Endothelial cell of hepatic sinusoid (primary cell): ENCODE results near the gene RHNO1.

Experiments used
- in situ Hi-C: cut with HindIII; loops from 2 replicates; pipeline ENCODE4 v1.10.0; 2017; ENCODE audit warnings: low sequenced_read_pairs

Gene RHNO1

GRCh38 chr12:2897418-2897817 is 20.4 kb downstream of the RHNO1 start:
- in situ Hi-C loops: no loop called here

GRCh38 chr12:2900642-2901041 is 23.6 kb downstream of the RHNO1 start:
- in situ Hi-C loops: no loop called here

- in situ Hi-C loops: no loop called here
Observed at GRCh38 chr12:2902272-2902880, 25.4 kb downstream of the RHNO1 start.

- in situ Hi-C loops: no loop called here
Observed at GRCh38 chr12:2904260-2904659, 27.2 kb downstream of the RHNO1 start.

GRCh38 chr12:2912216-2912575 is 35.2 kb downstream of the RHNO1 start:
- in situ Hi-C loops: no loop called here

GRCh38 chr12:2919249-2919648 is 42.2 kb downstream of the RHNO1 start:
- in situ Hi-C loops: no loop called here

GRCh38 chr12:2922329-2922728 is 45.3 kb downstream of the RHNO1 start:
- in situ Hi-C loops: no loop called here

GRCh38 chr12:2923057-2923456 is 46.0 kb downstream of the RHNO1 start:
- in situ Hi-C loops: no loop called here

GRCh38 chr12:2924019-2924418 is 47.0 kb downstream of the RHNO1 start:
- in situ Hi-C loops: no loop called here

GRCh38 chr12:2925322-2925995 is 48.4 kb downstream of the RHNO1 start:
- in situ Hi-C loops: no loop called here

GRCh38 chr12:2930865-2931264 is 53.8 kb downstream of the RHNO1 start:
- in situ Hi-C loops: loop anchor here (5.0 kb wide), 1 partner anchor 69 kb away; no protein-coding TSS in a partner anchor

GRCh38 chr12:2933586-2933985 is 56.6 kb downstream of the RHNO1 start:
- in situ Hi-C loops: loop anchor here (5.0 kb wide), 1 partner anchor 71 kb away; no protein-coding TSS in a partner anchor

- in situ Hi-C loops: loop anchor here (5.0 kb wide), 1 partner anchor 72 kb away; no protein-coding TSS in a partner anchor
Observed at GRCh38 chr12:2934371-2934770, 57.3 kb downstream of the RHNO1 start.

- in situ Hi-C loops: no loop called here
Observed at GRCh38 chr12:2936301-2936700, 59.3 kb downstream of the RHNO1 start.

- in situ Hi-C loops: no loop called here
Observed at GRCh38 chr12:2937500-2937899, 60.5 kb downstream of the RHNO1 start.
